NB4 (cell line): ENCODE results near the gene RDH13.

Experiments used
- DNase-seq: peaks from one replicate; pipeline ENCODE4 v3.0.0; 2010; ENCODE audit warnings: low read depth
- H3K4me3 ChIP-seq: one replicate; pipeline ENCODE4 v1.5.1; 2011; ENCODE audit warnings: mild to moderate bottlenecking, low read depth, low read length, moderate library complexity
- MYC ChIP-seq: IDR thresholded peaks from 2 replicates; pipeline ENCODE4 v1.6.1; 2011; ENCODE audit warnings: low read depth, low read length
- POLR2A ChIP-seq: IDR thresholded peaks from 2 replicates; pipeline ENCODE4 v1.6.1; 2011; ENCODE audit warnings: mild to moderate bottlenecking; ENCODE audit not compliant: insufficient read length; ENCODE audit errors: extremely low read depth
- TF ChIP-seq, protein P1 (sequence below): IDR thresholded peaks from 2 replicates; pipeline ENCODE4 v1.6.1; 2011; ENCODE audit warnings: low read depth, low read length
- TF ChIP-seq, protein P2 (sequence below): IDR thresholded peaks from one replicate; pipeline ENCODE4 v1.5.1; 2012; ENCODE audit warnings: low read depth, low read length

Gene RDH13

DNA sequence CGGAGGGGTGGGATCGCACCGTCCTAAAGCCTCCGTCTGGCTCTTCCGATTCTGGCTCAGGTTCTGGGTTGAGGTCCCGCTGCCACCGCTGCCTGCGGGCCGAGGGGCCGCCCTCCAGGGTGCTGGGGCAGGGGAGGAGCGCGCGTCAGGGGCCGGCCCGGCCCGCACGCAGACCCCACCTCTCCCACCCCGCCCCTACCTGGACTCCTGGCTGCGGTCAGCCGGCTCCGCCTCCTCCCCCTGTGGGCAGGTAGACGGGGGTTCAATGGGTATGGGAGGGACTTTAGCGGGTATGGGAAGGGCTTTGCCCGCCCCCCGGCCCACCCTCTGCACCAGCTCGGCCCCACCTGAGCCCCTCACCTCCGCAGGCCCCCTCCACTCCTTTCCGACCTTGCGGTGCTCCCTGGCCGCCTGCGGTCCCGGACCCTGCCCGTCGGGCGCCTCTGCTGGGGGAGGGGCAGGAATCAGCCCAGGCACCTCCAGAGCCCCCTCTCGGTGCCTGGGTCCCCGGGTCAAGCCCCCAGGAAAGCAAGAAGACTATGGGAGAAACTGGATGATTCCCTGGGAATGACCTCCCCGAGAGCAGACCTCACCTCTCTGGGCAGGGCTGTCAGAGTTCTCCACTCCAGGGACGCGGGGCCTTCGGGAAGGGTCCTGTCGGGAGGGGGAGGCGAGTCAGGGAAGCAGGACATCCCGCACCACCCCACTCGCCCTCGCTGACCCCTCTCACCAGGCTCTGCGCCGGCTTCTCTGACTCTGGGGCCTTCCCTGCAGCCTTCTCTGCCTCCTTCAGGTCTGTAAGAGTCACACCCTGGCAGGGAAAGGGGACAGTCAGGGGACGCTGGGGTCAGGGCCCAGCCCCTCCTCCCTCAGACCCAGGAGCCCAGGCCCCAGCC lies 29.7 kb upstream of the RDH13 start:
- TF ChIP-seq, protein P1, sequence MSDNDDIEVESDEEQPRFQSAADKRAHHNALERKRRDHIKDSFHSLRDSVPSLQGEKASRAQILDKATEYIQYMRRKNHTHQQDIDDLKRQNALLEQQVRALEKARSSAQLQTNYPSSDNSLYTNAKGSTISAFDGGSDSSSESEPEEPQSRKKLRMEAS, result no peak
- no peak for TF ChIP-seq MYC
- no peak for TF ChIP-seq POLR2A
- TF ChIP-seq, protein P2, sequence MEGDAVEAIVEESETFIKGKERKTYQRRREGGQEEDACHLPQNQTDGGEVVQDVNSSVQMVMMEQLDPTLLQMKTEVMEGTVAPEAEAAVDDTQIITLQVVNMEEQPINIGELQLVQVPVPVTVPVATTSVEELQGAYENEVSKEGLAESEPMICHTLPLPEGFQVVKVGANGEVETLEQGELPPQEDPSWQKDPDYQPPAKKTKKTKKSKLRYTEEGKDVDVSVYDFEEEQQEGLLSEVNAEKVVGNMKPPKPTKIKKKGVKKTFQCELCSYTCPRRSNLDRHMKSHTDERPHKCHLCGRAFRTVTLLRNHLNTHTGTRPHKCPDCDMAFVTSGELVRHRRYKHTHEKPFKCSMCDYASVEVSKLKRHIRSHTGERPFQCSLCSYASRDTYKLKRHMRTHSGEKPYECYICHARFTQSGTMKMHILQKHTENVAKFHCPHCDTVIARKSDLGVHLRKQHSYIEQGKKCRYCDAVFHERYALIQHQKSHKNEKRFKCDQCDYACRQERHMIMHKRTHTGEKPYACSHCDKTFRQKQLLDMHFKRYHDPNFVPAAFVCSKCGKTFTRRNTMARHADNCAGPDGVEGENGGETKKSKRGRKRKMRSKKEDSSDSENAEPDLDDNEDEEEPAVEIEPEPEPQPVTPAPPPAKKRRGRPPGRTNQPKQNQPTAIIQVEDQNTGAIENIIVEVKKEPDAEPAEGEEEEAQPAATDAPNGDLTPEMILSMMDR, result no peak
- no peak for DNase-seq
- no peak overlapping the region for H3K4me3 ChIP-seq

DNA sequence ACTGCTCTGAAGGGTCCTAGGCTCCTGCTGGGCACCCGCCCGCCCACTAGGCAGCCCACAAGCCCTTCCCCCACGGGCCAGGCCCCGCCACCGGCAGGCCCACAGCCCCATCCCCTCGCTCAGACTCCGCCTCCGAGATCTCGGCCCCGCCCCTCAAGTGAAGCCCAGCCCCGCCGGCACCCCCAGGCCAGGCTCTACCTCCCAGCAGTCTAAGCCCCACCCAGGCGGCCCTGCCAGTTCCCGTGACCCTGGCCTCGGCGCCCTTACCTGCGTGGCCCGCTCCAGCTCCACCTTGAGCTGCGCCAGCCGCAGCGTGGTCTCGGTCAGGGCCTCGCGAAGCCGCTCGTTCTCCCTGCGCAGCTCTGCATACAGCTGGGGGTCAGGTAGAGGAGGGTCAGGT lies 29.0 kb upstream of the RDH13 start:
- TF ChIP-seq MYC (no peak), POLR2A (no peak)
- TF ChIP-seq, protein P1, result no peak
- TF ChIP-seq, protein P2, result no peak
- no peak overlapping the region for H3K4me3 ChIP-seq
- DNase-seq, result no peak

DNA sequence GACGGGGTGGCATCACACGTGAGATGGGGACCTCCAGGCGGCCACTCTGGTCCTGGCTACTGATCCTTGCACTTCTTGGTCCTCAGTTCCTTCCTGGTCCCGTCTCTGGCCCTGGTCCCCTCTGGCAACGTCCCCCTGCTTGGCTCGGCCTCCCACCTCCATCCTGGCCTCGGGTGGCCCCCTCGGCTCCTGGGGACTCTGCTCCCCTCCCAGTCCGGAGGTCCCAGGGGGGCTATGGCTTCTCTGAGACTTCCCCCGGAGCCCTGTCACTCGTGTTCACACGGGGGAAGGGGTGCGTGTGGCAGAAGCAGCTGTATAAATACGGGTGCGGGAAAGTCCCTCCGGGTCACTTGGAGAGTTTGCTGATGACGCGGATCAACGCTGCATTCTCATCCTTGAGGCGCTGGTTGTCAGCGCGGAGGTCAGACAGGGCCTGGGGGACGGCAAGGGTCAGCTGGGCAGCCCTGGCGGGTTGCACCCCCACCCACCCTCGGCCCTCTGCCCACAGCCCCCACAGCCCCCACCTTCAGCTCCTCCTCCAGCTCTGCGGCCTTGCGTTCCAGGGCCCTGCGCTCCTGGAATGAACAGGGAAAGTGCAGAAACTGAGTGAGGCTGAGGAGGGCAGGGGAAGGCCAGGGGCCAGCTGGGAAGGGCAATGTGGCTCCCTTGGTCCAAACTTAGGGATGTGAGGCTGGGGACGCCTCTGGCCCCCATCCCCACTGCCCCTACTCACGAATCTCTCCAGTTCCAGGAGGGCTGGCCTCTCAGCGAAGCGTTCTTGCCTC lies 28.4 kb upstream of the RDH13 start:
- no peak for DNase-seq
- TF ChIP-seq POLR2A (no peak), MYC (no peak)
- TF ChIP-seq, protein P1, result no peak
- TF ChIP-seq, protein P2, result no peak
- H3K4me3 ChIP-seq, result no peak overlapping the region

DNA sequence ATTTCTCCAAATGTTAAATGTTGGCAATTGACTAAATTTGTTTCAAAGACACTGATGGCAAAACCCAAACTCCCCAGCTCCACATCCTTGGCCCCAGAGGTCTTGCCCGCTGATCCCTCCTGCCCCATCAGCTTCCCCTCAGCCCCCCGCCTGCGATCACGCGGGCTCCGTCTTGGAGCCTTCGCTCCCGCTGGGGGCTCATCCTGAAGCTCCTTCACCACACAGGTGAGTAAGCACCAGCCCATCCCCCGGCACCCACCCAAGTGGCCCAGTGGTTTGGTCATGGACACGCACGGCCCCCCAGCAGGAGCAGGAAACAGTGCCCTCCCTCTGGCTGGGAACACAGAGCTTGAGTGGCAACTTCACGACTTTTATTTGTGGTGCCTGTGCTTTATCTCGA lies 27.6 kb upstream of the RDH13 start:
- H3K4me3 ChIP-seq, result no peak overlapping the region
- DNase-seq, result no peak
- TF ChIP-seq, protein P2, result no peak
- no peak for TF ChIP-seq MYC
- no peak for TF ChIP-seq POLR2A
- TF ChIP-seq, protein P1, result no peak

DNA sequence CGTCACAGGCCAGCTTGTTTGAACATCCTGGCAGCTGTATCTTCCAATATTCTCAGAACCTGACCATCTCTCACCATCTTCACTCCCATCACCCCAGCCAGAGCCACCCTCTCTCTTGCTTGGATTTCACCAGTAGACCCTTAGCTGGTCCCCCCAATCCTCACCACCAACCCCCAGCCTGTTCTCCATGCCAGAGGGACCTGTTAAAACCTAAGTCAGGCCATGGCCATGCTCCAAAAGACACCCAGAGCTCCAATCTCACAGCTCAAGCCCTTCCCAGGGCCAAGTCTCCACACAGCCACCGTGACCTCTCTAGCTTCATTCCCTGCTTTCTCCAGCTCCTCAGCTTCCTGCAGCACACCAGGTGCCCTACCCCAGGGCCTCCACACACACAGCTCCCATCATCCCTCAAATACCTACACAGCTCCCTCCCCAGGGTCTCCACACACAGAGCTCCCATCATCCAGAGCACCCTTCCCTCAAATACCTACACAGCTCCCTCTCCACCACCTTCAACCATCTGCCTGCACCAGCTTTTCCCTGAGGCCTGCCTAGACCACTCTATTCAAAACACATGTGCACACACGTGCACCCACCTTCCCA lies 26.5 kb upstream of the RDH13 start:
- TF ChIP-seq MYC (no peak), POLR2A (no peak)
- TF ChIP-seq, protein P1, result no peak
- TF ChIP-seq, protein P2, result no peak
- no peak for DNase-seq
- no peak overlapping the region for H3K4me3 ChIP-seq
